HFF-Myc (cell line): Measurements from ENCODE around the gene ALKBH4.

Experiments used
- DNase-seq: peaks from one replicate; pipeline ENCODE4 v3.0.0-alpha.2; 2011; ENCODE audit warnings: low read depth; ENCODE audit errors: extremely low read depth
- H3K4me3 ChIP-seq: replicated peaks from 2 replicates; pipeline ENCODE4 v1.5.1; 2011; ENCODE audit warnings: low read depth, mild to moderate bottlenecking, control low read depth, low read length
- CTCF ChIP-seq: IDR thresholded peaks from 2 replicates; pipeline ENCODE4 v1.5.1; 2012; ENCODE audit warnings: mild to moderate bottlenecking, low read depth, low read length, control low read depth; ENCODE audit errors: missing control alignments

ALKBH4 gene

DNA sequence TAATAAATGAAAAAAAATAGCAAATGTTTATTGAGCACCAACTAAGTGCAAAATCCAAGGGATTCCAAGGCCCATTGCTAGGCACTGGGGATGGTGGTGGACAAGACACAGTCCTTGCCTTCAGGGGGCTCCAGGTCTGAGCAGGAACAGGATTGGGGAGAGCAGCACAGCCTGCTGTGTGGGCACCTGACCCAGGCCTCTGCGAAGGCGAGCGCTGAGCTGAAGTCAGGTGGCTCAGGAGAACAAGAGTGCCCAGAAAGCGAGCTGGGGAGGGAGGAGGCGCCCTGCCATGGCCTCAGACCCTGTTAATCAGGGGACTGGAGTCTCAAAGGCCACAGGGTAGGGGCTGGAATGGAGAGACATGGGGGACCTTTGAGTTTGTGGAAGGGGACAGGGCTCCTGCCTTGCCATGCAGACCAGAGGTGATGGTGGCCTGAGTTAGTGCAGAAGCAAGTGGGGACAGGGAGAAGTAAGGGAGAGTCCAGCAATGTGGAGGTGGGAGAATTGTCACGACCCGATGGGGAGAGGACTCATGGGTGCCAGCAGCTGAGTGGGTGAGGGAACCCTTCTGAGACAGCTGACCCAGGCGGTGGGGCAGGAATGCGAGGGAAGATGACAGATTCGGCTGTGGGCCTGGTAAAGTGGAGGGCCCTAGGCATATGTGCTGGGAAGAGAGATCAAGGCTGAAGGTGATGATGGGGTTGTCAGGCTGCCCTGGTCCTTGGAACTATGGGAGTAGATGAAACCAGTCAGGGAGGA lies 35.3 kb downstream of the ALKBH4 start:
- no peak overlapping the region for H3K4me3 ChIP-seq
- DNase-seq = no peak
- TF ChIP-seq CTCF = no peak

DNA sequence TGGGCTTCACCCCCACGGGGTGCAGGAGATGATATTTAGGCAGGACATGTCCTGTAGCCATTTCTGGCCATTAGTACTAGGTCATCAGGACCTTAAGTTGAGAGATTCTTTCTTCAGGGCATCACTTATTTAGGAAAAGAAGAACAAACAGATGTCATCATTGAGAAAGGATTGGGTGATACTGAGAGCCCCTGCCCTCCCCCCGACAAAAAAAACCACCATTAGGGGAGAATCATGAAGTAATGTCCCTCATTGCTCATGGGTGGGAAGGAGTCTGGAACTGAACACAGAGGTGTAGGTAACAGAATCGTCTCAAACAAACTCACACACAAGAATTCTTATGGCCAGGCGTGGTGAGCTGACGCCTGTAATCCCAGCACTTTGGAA lies 37.7 kb downstream of the ALKBH4 start:
- H3K4me3 ChIP-seq = no peak overlapping the region
- TF ChIP-seq CTCF = no peak
- no peak for DNase-seq

DNA sequence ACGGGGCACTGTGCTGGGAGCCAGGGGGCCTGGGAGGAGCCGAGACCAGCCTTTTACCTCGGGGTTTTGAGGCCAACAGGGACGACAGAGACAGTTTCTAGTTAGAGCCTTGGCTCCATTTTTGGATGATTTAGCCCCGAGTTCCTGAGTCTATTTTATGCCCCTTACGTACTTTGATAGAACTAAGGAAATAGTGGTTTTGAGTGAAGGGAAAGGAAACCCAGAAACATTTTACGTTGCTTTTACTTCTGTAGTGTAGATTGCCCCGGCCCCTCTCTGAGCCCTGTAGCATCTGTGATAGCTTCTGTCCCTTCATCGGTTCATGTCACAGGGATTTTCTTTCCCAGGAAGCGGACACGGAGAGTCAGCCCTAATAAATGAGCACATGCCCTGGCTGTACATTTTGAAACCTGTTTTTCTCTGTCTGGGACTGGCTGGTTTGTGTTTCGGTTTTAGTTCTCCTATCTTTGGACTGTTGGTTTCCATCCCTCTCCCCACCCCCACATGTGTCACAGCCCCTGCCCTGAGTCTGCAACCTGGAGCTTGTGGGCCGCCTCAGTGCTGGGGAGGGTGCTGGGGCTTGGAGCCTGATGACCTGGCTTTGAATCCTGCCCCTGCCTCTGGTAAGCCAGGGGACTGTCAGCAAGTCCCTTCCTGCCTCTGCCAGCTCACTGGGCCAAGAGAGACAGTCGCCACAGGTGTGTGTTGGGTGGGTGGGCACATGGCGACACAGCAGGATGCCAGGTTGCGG lies 38.2 kb downstream of the ALKBH4 start:
- no peak overlapping the region for H3K4me3 ChIP-seq
- DNase-seq = no peak
- no peak for TF ChIP-seq CTCF

DNA sequence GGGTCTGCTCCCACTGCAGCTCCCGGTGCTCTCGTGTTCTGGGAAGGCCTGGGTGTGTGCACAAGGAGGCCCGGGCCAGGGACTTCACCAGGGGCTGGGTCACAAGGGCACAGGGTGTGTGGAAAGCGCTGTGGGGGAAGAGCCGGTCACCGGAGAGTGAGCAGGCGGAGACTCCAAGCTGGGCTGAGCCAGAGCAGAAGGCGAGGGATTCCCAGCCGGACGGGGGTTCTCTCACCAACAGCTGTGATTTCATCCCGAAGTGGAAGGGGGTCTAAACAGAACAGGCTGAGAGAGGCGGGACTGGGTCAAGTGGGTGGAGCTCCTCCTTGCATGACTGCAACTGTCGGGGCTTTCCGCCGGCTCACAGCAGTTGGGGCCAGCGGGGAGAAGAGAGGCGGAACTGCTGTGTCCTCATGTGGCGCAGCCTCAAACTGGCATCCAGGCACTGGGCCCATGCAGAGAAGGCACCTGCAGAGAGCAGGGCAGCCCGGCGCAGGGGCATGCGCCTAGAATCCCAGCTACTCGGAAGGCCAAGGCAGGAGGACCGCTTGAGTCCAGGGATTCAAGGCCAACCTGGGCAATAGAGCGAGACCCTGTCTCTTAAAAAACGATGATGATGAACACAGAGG lies 38.9 kb downstream of the ALKBH4 start:
- no peak overlapping the region for H3K4me3 ChIP-seq
- no peak for TF ChIP-seq CTCF
- DNase-seq = no peak

DNA sequence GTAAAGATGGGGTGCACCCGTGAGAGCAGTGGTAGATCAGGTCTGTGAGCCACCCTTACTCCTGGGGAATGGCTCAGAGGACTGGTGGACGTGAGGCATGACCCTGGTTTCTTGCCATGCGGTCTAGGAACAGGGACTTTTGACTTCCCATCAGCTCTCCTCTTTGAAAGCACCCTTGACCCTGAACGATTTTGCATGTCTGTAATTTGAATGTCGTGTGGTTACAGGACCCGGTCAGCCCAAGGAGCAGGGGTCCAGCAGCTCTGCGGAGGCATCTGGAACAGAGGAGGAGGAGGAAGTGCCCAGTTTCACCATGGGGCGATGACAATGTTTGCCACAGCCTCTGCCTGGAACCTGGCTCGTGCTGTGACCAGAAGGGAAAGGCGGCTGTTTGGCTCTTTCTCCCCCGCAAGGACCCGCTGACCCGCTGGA lies 39.9 kb downstream of the ALKBH4 start:
- no peak for TF ChIP-seq CTCF
- no peak overlapping the region for H3K4me3 ChIP-seq
- no peak for DNase-seq

DNA sequence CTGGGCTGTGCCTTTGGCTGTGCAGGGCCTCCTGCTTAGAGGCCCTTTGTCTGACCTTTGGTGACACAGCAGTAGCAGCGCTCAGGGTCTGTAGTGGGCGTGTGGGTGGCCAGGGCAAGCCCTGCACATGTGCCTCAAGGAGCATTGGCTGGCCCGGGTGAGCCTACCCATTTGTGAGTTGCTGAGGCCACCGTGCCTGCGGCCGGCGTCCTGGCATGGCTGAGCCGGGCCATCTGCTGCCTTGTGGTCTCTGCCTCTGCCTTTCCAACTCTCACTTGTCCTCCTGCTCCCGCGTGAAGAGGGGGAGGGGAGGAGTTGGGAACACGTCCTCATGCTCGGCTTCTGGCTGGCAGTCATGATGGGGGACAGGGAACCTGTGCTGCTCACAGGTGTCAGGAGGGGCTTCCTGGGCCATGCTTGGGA lies 40.5 kb downstream of the ALKBH4 start:
- no peak for DNase-seq
- TF ChIP-seq CTCF = no peak
- no peak overlapping the region for H3K4me3 ChIP-seq
